ENCODE data around the gene SPAG16. TPM values are rescaled to one million over a fixed set of nuclear protein-coding genes. Genes with fewer than 3 reads are reported as not detected.

SPAG16 gene
- polyA plus RNA-seq, 1 of the 3 experiments (the other 2 are of a cell fraction): 29.5 TPM

DNA sequence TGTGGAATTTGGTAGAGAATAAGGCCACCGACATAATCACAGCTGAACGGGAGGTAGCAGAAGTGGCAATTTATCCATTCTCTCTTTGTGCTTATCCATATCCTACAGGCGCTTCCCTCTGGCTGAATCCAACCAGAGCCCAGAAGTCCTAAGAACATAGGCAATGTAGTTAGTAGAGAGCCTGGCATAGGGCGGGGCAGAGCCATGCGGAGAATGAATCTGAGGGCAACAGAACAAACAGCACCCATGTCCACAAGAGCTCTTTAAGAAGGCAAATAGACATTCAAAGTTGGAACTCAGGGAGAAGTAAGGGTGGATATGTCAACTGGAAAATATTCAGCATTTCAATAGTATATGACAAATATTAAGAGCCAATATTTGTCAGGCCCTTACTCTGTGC lies 820.7 kb downstream of the SPAG16 start:
- Histone ChIP-seq H3K4me2 (no peak overlapping the region), H3K4me3 (ENCODE audit: low read depth in 2 of 2, low read length in 1 of 2) (no peak overlapping the region), H3K27me3 (ENCODE audit: insufficient read depth) (no peaks in the 10 kb centered on the region), H3K9me3 (no peaks in the 10 kb centered on the region), H3F3A (replicated peaks; ENCODE audit: insufficient read depth) (no peaks in the 10 kb centered on the region), H3K36me3 (replicated peaks in 1 of 2; ENCODE audit: control insufficient read depth in 1 of 2, insufficient read depth in 2 of 2, low read length in 1 of 2) (no peaks in the 10 kb centered on the region), H2AFZ (ENCODE audit: low read depth) (no peak overlapping the region), H3K27ac (ENCODE audit: low read depth in 2 of 2, low read length in 1 of 2) (no peak overlapping the region), H4K20me1 (ENCODE audit: insufficient read depth) (no peaks in the 10 kb centered on the region), H3K9me2 (no peaks in the 10 kb centered on the region), H3K79me2 (ENCODE audit: insufficient read depth) (no peaks in the 10 kb centered on the region), H3K4me1 (ENCODE audit: control insufficient read depth in 1 of 2, insufficient read depth in 2 of 2, low read depth in 1 of 2, low read length in 1 of 2) (peaks cover 0 to 11% of the 10 kb centered on the region in 2 experiments; a peak in 2 of 4 replicates), H3K9ac (no peak overlapping the region)
- no peak for DNase-seq
- WGBS (ENCODE audit: low lambda C conversion rate): 82% methylated on average over 5 of the region's 5 CpGs
- TF ChIP-seq, protein P1, sequence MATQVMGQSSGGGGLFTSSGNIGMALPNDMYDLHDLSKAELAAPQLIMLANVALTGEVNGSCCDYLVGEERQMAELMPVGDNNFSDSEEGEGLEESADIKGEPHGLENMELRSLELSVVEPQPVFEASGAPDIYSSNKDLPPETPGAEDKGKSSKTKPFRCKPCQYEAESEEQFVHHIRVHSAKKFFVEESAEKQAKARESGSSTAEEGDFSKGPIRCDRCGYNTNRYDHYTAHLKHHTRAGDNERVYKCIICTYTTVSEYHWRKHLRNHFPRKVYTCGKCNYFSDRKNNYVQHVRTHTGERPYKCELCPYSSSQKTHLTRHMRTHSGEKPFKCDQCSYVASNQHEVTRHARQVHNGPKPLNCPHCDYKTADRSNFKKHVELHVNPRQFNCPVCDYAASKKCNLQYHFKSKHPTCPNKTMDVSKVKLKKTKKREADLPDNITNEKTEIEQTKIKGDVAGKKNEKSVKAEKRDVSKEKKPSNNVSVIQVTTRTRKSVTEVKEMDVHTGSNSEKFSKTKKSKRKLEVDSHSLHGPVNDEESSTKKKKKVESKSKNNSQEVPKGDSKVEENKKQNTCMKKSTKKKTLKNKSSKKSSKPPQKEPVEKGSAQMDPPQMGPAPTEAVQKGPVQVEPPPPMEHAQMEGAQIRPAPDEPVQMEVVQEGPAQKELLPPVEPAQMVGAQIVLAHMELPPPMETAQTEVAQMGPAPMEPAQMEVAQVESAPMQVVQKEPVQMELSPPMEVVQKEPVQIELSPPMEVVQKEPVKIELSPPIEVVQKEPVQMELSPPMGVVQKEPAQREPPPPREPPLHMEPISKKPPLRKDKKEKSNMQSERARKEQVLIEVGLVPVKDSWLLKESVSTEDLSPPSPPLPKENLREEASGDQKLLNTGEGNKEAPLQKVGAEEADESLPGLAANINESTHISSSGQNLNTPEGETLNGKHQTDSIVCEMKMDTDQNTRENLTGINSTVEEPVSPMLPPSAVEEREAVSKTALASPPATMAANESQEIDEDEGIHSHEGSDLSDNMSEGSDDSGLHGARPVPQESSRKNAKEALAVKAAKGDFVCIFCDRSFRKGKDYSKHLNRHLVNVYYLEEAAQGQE (IDR thresholded peaks at IDR 0.05; ENCODE audit: low read depth, low read length): no peak
- no peak for TF ChIP-seq MEF2A (IDR thresholded peaks at IDR 0.05; ENCODE audit: borderline replicate concordance, low read depth)
- no peak for TF ChIP-seq CHD2 (IDR thresholded peaks at IDR 0.05; ENCODE audit: low read length, partially characterized antibody)
- TF ChIP-seq RCOR1 (IDR thresholded peaks at IDR 0.05; ENCODE audit: low read length): no peak
- no peak for TF ChIP-seq MXI1 (IDR thresholded peaks at IDR 0.05; ENCODE audit: low read depth, low read length)
- TF ChIP-seq FOXM1 (IDR thresholded peaks at IDR 0.05; ENCODE audit: low read depth): no peak
- TF ChIP-seq POLR2AphosphoS5 (IDR thresholded peaks at IDR 0.05; ENCODE audit: low read depth, low read length): no peak
- TF ChIP-seq, protein P2, sequence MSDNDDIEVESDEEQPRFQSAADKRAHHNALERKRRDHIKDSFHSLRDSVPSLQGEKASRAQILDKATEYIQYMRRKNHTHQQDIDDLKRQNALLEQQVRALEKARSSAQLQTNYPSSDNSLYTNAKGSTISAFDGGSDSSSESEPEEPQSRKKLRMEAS (IDR thresholded peaks at IDR 0.05; ENCODE audit: low read depth): no peak
- POLR2A ChIA-PET: no interaction called here
- CTCF ChIA-PET: interaction anchor here (1.4 to 1.8 kb wide), 2 partner anchors 10 to 87 kb away, joined by 3 to 4 read pairs; no protein-coding TSS in a partner anchor

GRCh38 chr2:214107726-214108125 lies 823.5 kb downstream of the SPAG16 start:
- POLR2A ChIA-PET: no interaction called here
- WGBS (ENCODE audit: low lambda C conversion rate): 78% methylated on average over 1 of the region's 1 CpG
- DNase-seq: no peak

More at GRCh38 chr2:214107726-214108125, 823.5 kb downstream of the SPAG16 start:
- Histone ChIP-seq H3K9me2 (no peaks in the 10 kb centered on the region), H3K4me1 (ENCODE audit: control insufficient read depth in 1 of 2, insufficient read depth in 2 of 2, low read depth in 1 of 2, low read length in 1 of 2) (peaks cover 0 to 11% of the 10 kb centered on the region in 2 experiments; a peak in 2 of 4 replicates), H3K36me3 (replicated peaks in 1 of 2; ENCODE audit: control insufficient read depth in 1 of 2, insufficient read depth in 2 of 2, low read length in 1 of 2) (no peaks in the 10 kb centered on the region), H3K27ac (ENCODE audit: low read depth in 2 of 2, low read length in 1 of 2) (no peak overlapping the region), H2AFZ (ENCODE audit: low read depth) (no peak overlapping the region), H3K27me3 (ENCODE audit: insufficient read depth) (no peaks in the 10 kb centered on the region), H3K9me3 (no peaks in the 10 kb centered on the region), H3K4me3 (ENCODE audit: low read depth in 2 of 2, low read length in 1 of 2) (no peak overlapping the region), H3F3A (replicated peaks; ENCODE audit: insufficient read depth) (no peaks in the 10 kb centered on the region), H3K79me2 (ENCODE audit: insufficient read depth) (no peaks in the 10 kb centered on the region), H3K9ac (no peak overlapping the region), H4K20me1 (ENCODE audit: insufficient read depth) (no peaks in the 10 kb centered on the region), H3K4me2 (no peak overlapping the region)
- TF ChIP-seq, protein P2 (IDR thresholded peaks at IDR 0.05; ENCODE audit: low read depth): no peak
- TF ChIP-seq, protein P3, sequence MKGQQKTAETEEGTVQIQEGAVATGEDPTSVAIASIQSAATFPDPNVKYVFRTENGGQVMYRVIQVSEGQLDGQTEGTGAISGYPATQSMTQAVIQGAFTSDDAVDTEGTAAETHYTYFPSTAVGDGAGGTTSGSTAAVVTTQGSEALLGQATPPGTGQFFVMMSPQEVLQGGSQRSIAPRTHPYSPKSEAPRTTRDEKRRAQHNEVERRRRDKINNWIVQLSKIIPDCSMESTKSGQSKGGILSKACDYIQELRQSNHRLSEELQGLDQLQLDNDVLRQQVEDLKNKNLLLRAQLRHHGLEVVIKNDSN (IDR thresholded peaks at IDR 0.05; ENCODE audit: borderline replicate concordance, low read depth): no peak
- TF ChIP-seq POLR2AphosphoS5 (IDR thresholded peaks at IDR 0.05; ENCODE audit: low read depth, low read length): no peak
- CTCF ChIA-PET: no interaction called here
